Measurements from ENCODE around the gene AKR1B15. TPM values are rescaled to one million over a fixed set of nuclear protein-coding genes. Genes with fewer than 3 reads are reported as not detected.
A peak's percentile ranks its signal among the peaks of the same experiment; 100 is the strongest.

The AKR1B15 gene
- polyA plus RNA-seq, 1 of the 3 experiments (the other 2 are of a cell fraction): not detected

GRCh38 chr7:134612197-134612596 lies 63.3 kb downstream of the AKR1B15 start:
- CTCF ChIA-PET: interaction anchor here (0.8 to 2.6 kb wide), 13 partner anchors 9 to 538 kb away, joined by 3 to 15 read pairs (median 7); partner anchors contain the start of gene AKR1B1

GRCh38 chr7:134613623-134614347 lies 64.9 kb downstream of the AKR1B15 start:
- no peaks in the 10 kb centered on the region for H3K79me2 ChIP-seq (ENCODE audit: insufficient read depth)
- WGBS (ENCODE audit: low lambda C conversion rate): 9% methylated on average over 3 of the region's 3 CpGs
- no peaks in the 10 kb centered on the region for H3K9me2 ChIP-seq
- H3K9me3 ChIP-seq: no peaks in the 10 kb centered on the region
- peak overlapping the region; percentile 38 for H3K4me2 ChIP-seq
- CTCF ChIA-PET: interaction anchor here (1.0 to 2.4 kb wide), 3 partner anchors 11 to 67 kb away, joined by 3 to 15 read pairs (median 3); no protein-coding TSS in a partner anchor
- POLR2A ChIA-PET: no interaction called here
- peak overlapping the region in 1 of 2 experiments; percentile 98; a peak in 2 of 4 replicates for H3K27ac ChIP-seq (ENCODE audit: low read depth in 2 of 2, low read length in 1 of 2)
- H3F3A ChIP-seq (replicated peaks; ENCODE audit: insufficient read depth): peaks cover 41% of the 10 kb centered on the region
- no peaks in the 10 kb centered on the region for H4K20me1 ChIP-seq (ENCODE audit: insufficient read depth)
- H3K4me3 ChIP-seq (ENCODE audit: low read depth in 2 of 2, low read length in 1 of 2): no peak overlapping the region; a peak in 1 of 4 replicates
- no peak for DNase-seq
- H3K9ac ChIP-seq: peak overlapping the region; percentile 62
- H3K4me1 ChIP-seq (ENCODE audit: control insufficient read depth in 1 of 2, insufficient read depth in 2 of 2, low read depth in 1 of 2, low read length in 1 of 2): peaks cover 0 to 21% of the 10 kb centered on the region in 2 experiments; a peak in 2 of 4 replicates
- H2AFZ ChIP-seq (ENCODE audit: low read depth): peak overlapping the region; percentile 24
- no peaks in the 10 kb centered on the region for H3K36me3 ChIP-seq (replicated peaks in 1 of 2; ENCODE audit: control insufficient read depth in 1 of 2, insufficient read depth in 2 of 2, low read length in 1 of 2)
- no peaks in the 10 kb centered on the region for H3K27me3 ChIP-seq (ENCODE audit: insufficient read depth)
- TF ChIP-seq MAX (IDR thresholded peaks at IDR 0.05; ENCODE audit: low read depth): peak; percentile 66; the same call in 1 of the 2 replicates
- TF ChIP-seq NRF1 (IDR thresholded peaks at IDR 0.05; ENCODE audit: low read depth, low read length): no peak
- TF ChIP-seq GATA2 (CRISPR knock-in tag; IDR thresholded peaks at IDR 0.05): no peak
- TF ChIP-seq TAF1 (IDR thresholded peaks at IDR 0.05; ENCODE audit: borderline replicate concordance, low read depth, low read length): no peak
- TF ChIP-seq USF1 (IDR thresholded peaks at IDR 0.05; ENCODE audit: borderline replicate concordance, low read depth): 0 out of 2 replicates have a peak, but pooled peaks have one; percentile 44
- TF ChIP-seq IRF3 (IDR thresholded peaks at IDR 0.05; ENCODE audit: low read depth, low read length): no peak
- no peak for TF ChIP-seq RAD21 (IDR thresholded peaks at IDR 0.05; ENCODE audit: low read length)
- peak; percentile 75 for TF ChIP-seq TCF12 (IDR thresholded peaks at IDR 0.05)
- TF ChIP-seq MEF2A (IDR thresholded peaks at IDR 0.05; ENCODE audit: borderline replicate concordance, low read depth): peak; percentile 33; the same call in 1 of the 2 replicates
- no peak for TF ChIP-seq CHD2 (IDR thresholded peaks at IDR 0.05; ENCODE audit: low read length, partially characterized antibody)
- TF ChIP-seq JUND (IDR thresholded peaks at IDR 0.05): peak; percentile 71
- no peak for TF ChIP-seq MXI1 (IDR thresholded peaks at IDR 0.05; ENCODE audit: low read depth, low read length)
- no peak for TF ChIP-seq REST (IDR thresholded peaks at IDR 0.05; ENCODE audit: low read depth, low read length)
- no peak for TF ChIP-seq SIN3A (IDR thresholded peaks at IDR 0.05; ENCODE audit: borderline replicate concordance, low read depth, low read length)
- TF ChIP-seq POLR2AphosphoS5 (IDR thresholded peaks at IDR 0.05; ENCODE audit: low read depth, low read length): peak; percentile 24; the same call in 1 of the 2 replicates

More at GRCh38 chr7:134612197-134612596, 63.3 kb downstream of the AKR1B15 start:
- Histone ChIP-seq H2AFZ (ENCODE audit: low read depth) (no peak overlapping the region), H3K4me2 (no peak overlapping the region), H3K4me3 (ENCODE audit: low read depth in 2 of 2, low read length in 1 of 2) (no peak overlapping the region), H3K9me3 (no peaks in the 10 kb centered on the region), H3K36me3 (replicated peaks in 1 of 2; ENCODE audit: control insufficient read depth in 1 of 2, insufficient read depth in 2 of 2, low read length in 1 of 2) (no peaks in the 10 kb centered on the region), H3K4me1 (ENCODE audit: control insufficient read depth in 1 of 2, insufficient read depth in 2 of 2, low read depth in 1 of 2, low read length in 1 of 2) (peaks cover 0 to 10% of the 10 kb centered on the region in 2 experiments; a peak in 2 of 4 replicates), H4K20me1 (ENCODE audit: insufficient read depth) (no peaks in the 10 kb centered on the region), H3K79me2 (ENCODE audit: insufficient read depth) (no peaks in the 10 kb centered on the region), H3K9me2 (no peaks in the 10 kb centered on the region), H3F3A (replicated peaks; ENCODE audit: insufficient read depth) (peaks cover 25% of the 10 kb centered on the region), H3K27ac (ENCODE audit: low read depth in 2 of 2, low read length in 1 of 2) (peak overlapping the region in 1 of 2 experiments; percentile 98; a peak in 1 of 4 replicates), H3K9ac (no peak overlapping the region), H3K27me3 (ENCODE audit: insufficient read depth) (no peaks in the 10 kb centered on the region)
- 51% methylated on average over 2 of the region's 2 CpGs for WGBS (ENCODE audit: low lambda C conversion rate)
- no peak for DNase-seq
- POLR2A ChIA-PET: no interaction called here
- TF ChIP-seq FOXM1 (IDR thresholded peaks at IDR 0.05; ENCODE audit: low read depth) (no peak), NFIC (IDR thresholded peaks at IDR 0.05; ENCODE audit: borderline replicate concordance) (no peak), TEAD4 (IDR thresholded peaks at IDR 0.05; ENCODE audit: borderline replicate concordance, insufficient read depth) (no peak), IRF3 (IDR thresholded peaks at IDR 0.05; ENCODE audit: low read depth, low read length) (no peak), RAD21 (IDR thresholded peaks at IDR 0.05; ENCODE audit: low read length) (peak; percentile 28; the same call in 1 of the 2 replicates)

Measured in SK-N-SH (cell line).